Endodermal cell (in vitro differentiated cells): Measurements from ENCODE around the gene ASNS. TPM values are rescaled to one million over a fixed set of nuclear protein-coding genes. Genes with fewer than 3 reads are reported as not detected.

ENCODE experiments used
- DNase-seq: peaks from one replicate; pipeline ENCODE4 v3.0.0-alpha.2; 2017
- H3K27ac ChIP-seq: 2 replicates; pipeline ENCODE4 v1.5.1; 2013; ENCODE audit warnings: mild to moderate bottlenecking, low read depth, low read length, moderate library complexity
- H3K27me3 ChIP-seq: 2 replicates; pipeline ENCODE4 v1.6.1; 2013; ENCODE audit warnings: mild to moderate bottlenecking, low read length, moderate library complexity; ENCODE audit not compliant: insufficient read depth, control insufficient read depth, poor library complexity, severe bottlenecking
- H3K36me3 ChIP-seq: 2 replicates; pipeline ENCODE4 v1.7.0; 2013; ENCODE audit warnings: mild to moderate bottlenecking, low read length, moderate library complexity; ENCODE audit not compliant: control insufficient read depth, insufficient read depth
- H3K4me1 ChIP-seq: one replicate; pipeline ENCODE4 v1.7.0; 2013; ENCODE audit warnings: low read length; ENCODE audit not compliant: control insufficient read depth, insufficient read depth
- H3K4me3 ChIP-seq: 2 replicates; pipeline ENCODE4 v1.5.1; 2013; ENCODE audit warnings: mild to moderate bottlenecking, low read length, moderate library complexity
- H3K9ac ChIP-seq: 2 replicates; pipeline ENCODE4 v1.6.1; 2013; ENCODE audit warnings: mild to moderate bottlenecking, low read length, moderate library complexity; ENCODE audit not compliant: poor library complexity, severe bottlenecking; ENCODE audit errors: extremely low read depth
- H3K9me3 ChIP-seq: 2 replicates; pipeline ENCODE4 v1.6.1; 2013; ENCODE audit warnings: mild to moderate bottlenecking, low read length, moderate library complexity; ENCODE audit not compliant: control insufficient read depth
- H3K27ac Mint-ChIP-seq: 2 replicates; pipeline ENCODE4 v1.8.0; 2020; ENCODE audit warnings: mixed read lengths
- H3K27me3 Mint-ChIP-seq: 2 replicates; pipeline ENCODE4 v1.8.0; 2021; ENCODE audit warnings: mild to moderate bottlenecking, mixed read lengths; ENCODE audit not compliant: insufficient read depth
- H3K36me3 Mint-ChIP-seq: 2 replicates; pipeline ENCODE4 v1.8.0; 2020; ENCODE audit warnings: low read depth, mixed read lengths
- H3K4me1 Mint-ChIP-seq: 2 replicates; pipeline ENCODE4 v1.8.0; 2020; ENCODE audit warnings: mixed read lengths
- H3K4me3 Mint-ChIP-seq: 2 replicates; pipeline ENCODE4 v1.8.0; 2020; ENCODE audit warnings: mild to moderate bottlenecking, moderate library complexity, mixed read lengths
- H3K9me3 Mint-ChIP-seq: 2 replicates; pipeline ENCODE4 v1.8.0; 2020; ENCODE audit warnings: mild to moderate bottlenecking, mixed read lengths
- WGBS, 2 experiments: methylation state at CpG; one replicate each; pipeline versions ENCODE4 v1.1.5 to v1.1.7; 2013; ENCODE audit warnings: missing lambda C conversion rate in 2 of 2, mixed read lengths in 1 of 2; ENCODE audit not compliant: insufficient coverage in 1 of 2, insufficient read length in 1 of 2; 5-methylcytosine and 5-hydroxymethylcytosine counted together
- total RNA-seq, 2 donors: library from RNA; stranded (reverse); fragmentation: NEBNext Ultra II Directional in 1 of 2; extraction: Animal tissue kit (Norgen Biotek cat#: 25700) in 1 of 2; gene quantifications; 2 replicates in 1 of 2; 3 replicates in 1 of 2; pipeline ENCODE4 v1.2.1, GENCODE V29; 2021
- TF ChIP-seq, protein P1 (sequence below): fragments of 200-600 bp; sonication (generic); conservative IDR thresholded peaks from 2 replicates; pipeline ENCODE4 v1.5.0; 2021; ENCODE audit warnings: antibody characterized with exemption, mild to moderate bottlenecking

The ASNS gene
- total RNA-seq, 2 donors from 2014 or later, result 23.5 to 34.4 TPM

DNA sequence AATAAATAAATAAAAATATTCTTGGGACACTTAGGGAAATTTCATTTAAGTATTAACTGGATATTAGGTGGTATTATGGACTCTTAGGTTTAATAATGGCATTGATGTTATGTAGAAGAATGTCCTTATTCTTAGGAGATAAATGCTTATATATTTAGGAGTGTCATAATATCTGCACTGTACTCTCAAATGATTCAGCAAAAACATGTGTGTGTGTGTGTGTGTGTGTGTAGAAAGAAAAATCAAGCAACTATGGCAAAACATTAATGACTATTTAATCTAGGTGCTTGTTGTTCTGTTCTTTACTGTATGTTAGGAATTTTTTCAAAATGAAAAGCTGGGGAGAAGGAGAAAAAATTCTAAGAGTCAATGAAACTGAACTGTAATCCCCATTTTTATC, 3.9 kb downstream of the ASNS start:
- Mint-ChIP-seq H3K27me3 (peaks cover 7% of the 10 kb centered on the region), H3K4me1 (peaks cover 4% of the 10 kb centered on the region), H3K9me3 (no peaks in the 10 kb centered on the region), H3K4me3 (no peak overlapping the region), H3K36me3 (peaks cover 4% of the 10 kb centered on the region), H3K27ac (no peak overlapping the region)
- no peaks in the 10 kb centered on the region for H3K27me3 ChIP-seq
- no peak for DNase-seq
- TF ChIP-seq, protein P1, sequence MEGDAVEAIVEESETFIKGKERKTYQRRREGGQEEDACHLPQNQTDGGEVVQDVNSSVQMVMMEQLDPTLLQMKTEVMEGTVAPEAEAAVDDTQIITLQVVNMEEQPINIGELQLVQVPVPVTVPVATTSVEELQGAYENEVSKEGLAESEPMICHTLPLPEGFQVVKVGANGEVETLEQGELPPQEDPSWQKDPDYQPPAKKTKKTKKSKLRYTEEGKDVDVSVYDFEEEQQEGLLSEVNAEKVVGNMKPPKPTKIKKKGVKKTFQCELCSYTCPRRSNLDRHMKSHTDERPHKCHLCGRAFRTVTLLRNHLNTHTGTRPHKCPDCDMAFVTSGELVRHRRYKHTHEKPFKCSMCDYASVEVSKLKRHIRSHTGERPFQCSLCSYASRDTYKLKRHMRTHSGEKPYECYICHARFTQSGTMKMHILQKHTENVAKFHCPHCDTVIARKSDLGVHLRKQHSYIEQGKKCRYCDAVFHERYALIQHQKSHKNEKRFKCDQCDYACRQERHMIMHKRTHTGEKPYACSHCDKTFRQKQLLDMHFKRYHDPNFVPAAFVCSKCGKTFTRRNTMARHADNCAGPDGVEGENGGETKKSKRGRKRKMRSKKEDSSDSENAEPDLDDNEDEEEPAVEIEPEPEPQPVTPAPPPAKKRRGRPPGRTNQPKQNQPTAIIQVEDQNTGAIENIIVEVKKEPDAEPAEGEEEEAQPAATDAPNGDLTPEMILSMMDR, result no peak
- no peaks in the 10 kb centered on the region for H3K9me3 ChIP-seq
- no peak overlapping the region for H3K4me3 ChIP-seq
- no peak overlapping the region for H3K27ac ChIP-seq
- H3K36me3 ChIP-seq, result peaks cover 25% of the 10 kb centered on the region
- no peaks in the 10 kb centered on the region for H3K4me1 ChIP-seq
- no peak overlapping the region for H3K9ac ChIP-seq

GRCh38 chr7:97865104-97865503, 7.1 kb downstream of the ASNS start:
- Histone ChIP-seq H3K4me1 (no peaks in the 10 kb centered on the region), H3K9ac (no peak overlapping the region), H3K36me3 (peaks cover 25% of the 10 kb centered on the region), H3K27me3 (no peaks in the 10 kb centered on the region), H3K27ac (no peak overlapping the region), H3K9me3 (no peaks in the 10 kb centered on the region), H3K4me3 (no peak overlapping the region)
- H3K27me3 Mint-ChIP-seq, result no peaks in the 10 kb centered on the region
- TF ChIP-seq, protein P1, result no peak
- 89 to 90% methylated on average over 2 to 3 of the region's 3 CpGs for WGBS, 2 experiments
- no peak overlapping the region for H3K27ac Mint-ChIP-seq
- DNase-seq, result no peak
- H3K4me3 Mint-ChIP-seq, result no peak overlapping the region
- H3K4me1 Mint-ChIP-seq, result no peaks in the 10 kb centered on the region
- no peaks in the 10 kb centered on the region for H3K9me3 Mint-ChIP-seq
- H3K36me3 Mint-ChIP-seq, result peaks cover 4% of the 10 kb centered on the region

- Mint-ChIP-seq H3K4me1 (no peaks in the 10 kb centered on the region), H3K9me3 (no peaks in the 10 kb centered on the region), H3K27me3 (no peaks in the 10 kb centered on the region), H3K4me3 (no peak overlapping the region), H3K27ac (no peak overlapping the region), H3K36me3 (peaks cover 6% of the 10 kb centered on the region)
- Histone ChIP-seq H3K9ac (no peak overlapping the region), H3K27me3 (no peaks in the 10 kb centered on the region), H3K4me1 (no peaks in the 10 kb centered on the region), H3K4me3 (no peak overlapping the region), H3K9me3 (no peaks in the 10 kb centered on the region), H3K27ac (no peak overlapping the region), H3K36me3 (peaks cover 44% of the 10 kb centered on the region)
- no peak for DNase-seq
- TF ChIP-seq, protein P1, result no peak
- WGBS, 2 experiments, result 93 to 100% methylated on average over 2 to 4 of the region's 4 CpGs
These were observed 12.5 kb downstream of the ASNS start for GRCh38 chr7:97859606-97860204.
